H9 (cell line): Measurements from ENCODE around the gene PER2. TPM values are rescaled to one million over a fixed set of nuclear protein-coding genes. Genes with fewer than 3 reads are reported as not detected.
"Not testable (repeated sequence)": the region's sequence is repeated elsewhere in the genome, so short reads cannot be mapped to it uniquely, and the experiment has no call there.

Experiments
- DNase-seq: peaks from one replicate; pipeline ENCODE4 v3.0.0-alpha.2; 2017
- H2AFZ ChIP-seq: one replicate; pipeline ENCODE4 v1.6.1; 2013; ENCODE audit warnings: mild to moderate bottlenecking, low read length, control low read depth, moderate library complexity
- H2AK5ac ChIP-seq: 2 replicates; pipeline ENCODE4 v1.6.1; 2013; ENCODE audit warnings: low read length, control low read depth, mixed read lengths; ENCODE audit not compliant: insufficient read length
- H2BK120ac ChIP-seq: one replicate; pipeline ENCODE4 v1.6.1; 2013; ENCODE audit warnings: low read depth, mild to moderate bottlenecking, low read length, control low read depth, inconsistent platforms; ENCODE audit not compliant: poor library complexity, severe bottlenecking
- H2BK12ac ChIP-seq: 2 replicates; pipeline ENCODE4 v1.6.1; 2013; ENCODE audit warnings: low read length, control low read depth, mixed read lengths, low read depth; ENCODE audit not compliant: insufficient read length
- H2BK15ac ChIP-seq: 2 replicates; pipeline ENCODE4 v1.6.1; 2013; ENCODE audit warnings: low read depth, low read length, control low read depth
- H2BK20ac ChIP-seq: one replicate; pipeline ENCODE4 v1.6.1; 2013; ENCODE audit warnings: low read depth, mild to moderate bottlenecking, low read length, control low read depth, inconsistent platforms; ENCODE audit not compliant: poor library complexity, severe bottlenecking
- H2BK5ac ChIP-seq: 2 replicates; pipeline ENCODE4 v1.6.1; 2013; ENCODE audit warnings: low read length, control low read depth, mixed read lengths; ENCODE audit not compliant: insufficient read length
- H3K14ac ChIP-seq: 2 replicates; pipeline ENCODE4 v1.6.1; 2013; ENCODE audit warnings: low read length, control low read depth; ENCODE audit not compliant: insufficient read depth
- H3K18ac ChIP-seq: 2 replicates; pipeline ENCODE4 v1.6.1; 2013; ENCODE audit warnings: low read depth, mild to moderate bottlenecking, mixed read lengths, low read length, control low read depth; ENCODE audit not compliant: insufficient read length
- H3K23ac ChIP-seq: 2 replicates; pipeline ENCODE4 v1.6.1; 2013; ENCODE audit warnings: low read length, control low read depth, mixed read lengths, low read depth; ENCODE audit not compliant: insufficient read length
- H3K23me2 ChIP-seq: 2 replicates; pipeline ENCODE4 v1.6.1; 2013; ENCODE audit warnings: low read depth, mild to moderate bottlenecking, mixed read lengths, low read length, control low read depth; ENCODE audit not compliant: insufficient read length, poor library complexity, severe bottlenecking
- H3K27ac ChIP-seq: 2 replicates; pipeline ENCODE4 v1.5.1; 2013; ENCODE audit warnings: low read length, control low read depth, mixed read lengths, low read depth; ENCODE audit not compliant: insufficient read length
- H3K27me3 ChIP-seq: 2 replicates; pipeline ENCODE4 v1.6.1; 2013; ENCODE audit warnings: low read length, control low read depth, inconsistent platforms; ENCODE audit not compliant: insufficient read depth
- H3K4ac ChIP-seq: 2 replicates; pipeline ENCODE4 v1.6.1; 2013; ENCODE audit warnings: low read depth, mild to moderate bottlenecking, control low read depth, inconsistent platforms, low read length, moderate library complexity
- H3K4me1 ChIP-seq: 2 replicates; pipeline ENCODE4 v1.6.1; 2013; ENCODE audit warnings: low read length, control low read depth, inconsistent platforms; ENCODE audit not compliant: insufficient read depth
- H3K4me2 ChIP-seq: 2 replicates; pipeline ENCODE4 v1.6.1; 2013; ENCODE audit warnings: low read length, control low read depth, mixed read lengths; ENCODE audit not compliant: insufficient read length, insufficient read depth
- H3K56ac ChIP-seq: 2 replicates; pipeline ENCODE4 v1.6.1; 2013; ENCODE audit warnings: low read depth, mild to moderate bottlenecking, mixed read lengths, low read length, control low read depth; ENCODE audit not compliant: insufficient read length
- H3K79me1 ChIP-seq: 2 replicates; pipeline ENCODE4 v1.6.1; 2013; ENCODE audit warnings: low read depth, mild to moderate bottlenecking, moderate library complexity, low read length, control low read depth, inconsistent platforms; ENCODE audit not compliant: insufficient read depth, poor library complexity, severe bottlenecking
- H3K79me2 ChIP-seq: 2 replicates; pipeline ENCODE4 v1.6.1; 2013; ENCODE audit warnings: low read length, control low read depth, inconsistent platforms; ENCODE audit not compliant: insufficient read depth
- H3K9ac ChIP-seq: 2 replicates; pipeline ENCODE4 v1.6.1; 2013; ENCODE audit warnings: low read length, control low read depth, mixed read lengths; ENCODE audit not compliant: insufficient read length; ENCODE audit errors: extremely low read depth
- H3K9me3 ChIP-seq: one replicate; pipeline ENCODE4 v1.6.1; 2013; ENCODE audit warnings: low read depth, low read length, inconsistent platforms; ENCODE audit not compliant: control insufficient read depth
- H3T11ph ChIP-seq: one replicate; pipeline ENCODE4 v1.6.1; 2013; ENCODE audit warnings: mild to moderate bottlenecking, low read length, control low read depth, inconsistent platforms
- H4K20me1 ChIP-seq: one replicate; pipeline ENCODE4 v1.6.1; 2013; ENCODE audit not compliant: control insufficient read depth, insufficient read length, insufficient read depth
- H4K5ac ChIP-seq: 2 replicates; pipeline ENCODE4 v1.6.1; 2013; ENCODE audit warnings: low read depth, mild to moderate bottlenecking, mixed read lengths, low read length, control low read depth; ENCODE audit not compliant: insufficient read length
- H4K8ac ChIP-seq: replicated peaks from 2 replicates; pipeline ENCODE4 v1.6.1; 2013; ENCODE audit warnings: low read length, control low read depth, mixed read lengths, low read depth; ENCODE audit not compliant: insufficient read length
- H4K91ac ChIP-seq: 2 replicates; pipeline ENCODE4 v1.6.1; 2013; ENCODE audit warnings: low read depth, mild to moderate bottlenecking, moderate library complexity, mixed read lengths, low read length, control low read depth; ENCODE audit not compliant: insufficient read length
- H3K27ac Mint-ChIP-seq, 3 experiments: 2 replicates in 2 of 3; 3 replicates in 1 of 3; pipeline ENCODE4 v1.8.0; 2020 to 2021; ENCODE audit warnings: mixed read lengths in 3 of 3, mild to moderate bottlenecking in 1 of 3, moderate library complexity in 1 of 3
- H3K27me3 Mint-ChIP-seq: 2 replicates; pipeline ENCODE4 v1.8.0; 2021; ENCODE audit warnings: low read depth, mild to moderate bottlenecking, moderate library complexity, mixed read lengths
- H3K36me3 Mint-ChIP-seq, 3 experiments: 2 replicates in 2 of 3; 3 replicates in 1 of 3; pipeline ENCODE4 v1.8.0; 2020 to 2021; ENCODE audit warnings: low read depth in 3 of 3, mixed read lengths in 3 of 3; ENCODE audit not compliant: insufficient read depth in 1 of 3
- H3K4me1 Mint-ChIP-seq, 2 experiments: 2 replicates each; pipeline ENCODE4 v1.8.0; 2020; ENCODE audit warnings: mixed read lengths in 2 of 2
- H3K4me3 Mint-ChIP-seq, 2 experiments: 2 replicates in 1 of 2; 3 replicates in 1 of 2; pipeline ENCODE4 v1.8.0; 2020 to 2021; ENCODE audit warnings: mild to moderate bottlenecking in 2 of 2, mixed read lengths in 2 of 2, moderate library complexity in 1 of 2
- H3K9me3 Mint-ChIP-seq, 2 experiments: 2 replicates in 1 of 2; 3 replicates in 1 of 2; pipeline ENCODE4 v1.8.0; 2020; ENCODE audit warnings: mild to moderate bottlenecking in 2 of 2, mixed read lengths in 2 of 2, moderate library complexity in 1 of 2
- CTCF ChIP-seq: fragments of 200-600 bp; sonication (generic); conservative IDR thresholded peaks from 3 replicates; pipeline ENCODE4 v1.8.0; 2021; ENCODE audit warnings: antibody characterized with exemption, mild to moderate bottlenecking
- WGBS: extraction: QIAGEN DNeasy Blood & Tissue Kit; methylation state at CpG from one replicate; pipeline ENCODE4 v1.1.7; 2013; ENCODE audit warnings: missing lambda C conversion rate, low lambda C conversion rate, mixed read lengths; ENCODE audit not compliant: insufficient read length; ENCODE audit errors: extremely low coverage; 5-methylcytosine and 5-hydroxymethylcytosine counted together
- total RNA-seq: library from RNA; stranded (reverse); gene quantifications from 2 replicates; pipeline ENCODE4 v1.2.1, GENCODE V29; 2021

Gene PER2
- total RNA-seq, 1 experiment from 2014 or later, result 12.9 TPM

- no peak overlapping the region for H3T11ph ChIP-seq
- WGBS, result no CpG with 5 or more reads among the region's 9 CpGs
- peaks cover 3% of the 10 kb centered on the region; the same call in 1 of the 2 replicates for H3K4me1 ChIP-seq
These were observed 37.3 kb upstream of the PER2 start for GRCh38 chr2:238325694-238326093.

GRCh38 chr2:238324248-238324647 lies 35.8 kb upstream of the PER2 start:
- H4K5ac ChIP-seq, H4K91ac ChIP-seq, H3K9me3 Mint-ChIP-seq: not testable (repeated sequence)

More at GRCh38 chr2:238325694-238326093, 37.3 kb upstream of the PER2 start:
- Histone ChIP-seq H3K9me3 (no peaks in the 10 kb centered on the region), H2BK12ac (no peak overlapping the region), H3K27me3 (no peaks in the 10 kb centered on the region), H2BK15ac (no peak overlapping the region), H2BK120ac (no peak overlapping the region), H3K56ac (no peak overlapping the region), H2BK5ac (no peak overlapping the region), H3K79me1 (no peaks in the 10 kb centered on the region), H2AK5ac (no peak overlapping the region), H3K9ac (no peak overlapping the region), H2AFZ (no peak overlapping the region), H3K79me2 (peaks cover 1% of the 10 kb centered on the region; the same call in 1 of the 2 replicates), H3K27ac (no peak overlapping the region), H3K4me2 (no peak overlapping the region), H4K5ac (no peak overlapping the region), H3K18ac (no peak overlapping the region), H3K14ac (no peak overlapping the region), H3K23ac (no peak overlapping the region), H3K23me2 (peaks cover 7% of the 10 kb centered on the region), H4K20me1 (no peaks in the 10 kb centered on the region), H2BK20ac (no peak overlapping the region), H4K8ac (no peak overlapping the region), H4K91ac (no peak overlapping the region), H3K4ac (no peak overlapping the region)
- Mint-ChIP-seq H3K27me3 (no peaks in the 10 kb centered on the region; the same call in 1 of the 2 replicates), H3K4me1 (peaks cover 9 to 10% of the 10 kb centered on the region in 2 experiments), H3K27ac (no peak overlapping the region), H3K4me3 (no peak overlapping the region), H3K36me3 (peaks cover 15 to 41% (median 39%) of the 10 kb centered on the region in 3 experiments), H3K9me3 (peaks cover 0 to 3% of the 10 kb centered on the region in 2 experiments; a peak in 2 of 5 replicates)
- DNase-seq, result no peak
- TF ChIP-seq CTCF, result no peak

More at GRCh38 chr2:238324248-238324647, 35.8 kb upstream of the PER2 start:
- peaks cover 15 to 34% (median 33%) of the 10 kb centered on the region in 3 experiments for H3K36me3 Mint-ChIP-seq
- peaks cover 15 to 17% of the 10 kb centered on the region in 2 experiments for H3K4me1 Mint-ChIP-seq
- H2BK5ac ChIP-seq, H3K4me3 Mint-ChIP-seq, H3K27ac ChIP-seq, H3K23me2 ChIP-seq, DNase-seq, H4K8ac ChIP-seq, H4K20me1 ChIP-seq, H3K18ac ChIP-seq, H3T11ph ChIP-seq, H3K79me2 ChIP-seq, H3K27me3 Mint-ChIP-seq, H3K27ac Mint-ChIP-seq, H2BK120ac ChIP-seq, H2AFZ ChIP-seq, H3K9me3 ChIP-seq, H3K4me2 ChIP-seq, H3K27me3 ChIP-seq, H2AK5ac ChIP-seq, H3K9ac ChIP-seq, H2BK12ac ChIP-seq, H3K14ac ChIP-seq, H3K23ac ChIP-seq, H2BK15ac ChIP-seq, H3K79me1 ChIP-seq, H3K4me1 ChIP-seq, H3K56ac ChIP-seq, H2BK20ac ChIP-seq, H3K4ac ChIP-seq: not testable (repeated sequence)
- no CpG with 5 or more reads among the region's 7 CpGs for WGBS
